CD4-positive, alpha-beta memory T cell (primary cell): ENCODE data around the gene RAC3. TPM values are rescaled to one million over a fixed set of nuclear protein-coding genes. Genes with fewer than 3 reads are reported as not detected.

Source experiments
- CTCF ChIA-PET: fragments of 350-600 bp; sonication (Branson Sonifier 250); formaldehyde crosslinking; loops from one replicate; lab custom pipeline; 2021; ENCODE audit warnings: inconsistent platforms; ENCODE audit not compliant: partially characterized antibody; lab: Charles Lee
- POLR2A ChIA-PET: fragments of 350-600 bp; sonication (Branson Sonifier 250); formaldehyde crosslinking; loops from one replicate; lab custom pipeline; 2021; ENCODE audit not compliant: partially characterized antibody; lab: Charles Lee
- DNase-seq, 5 donors: peaks; one replicate each; pipeline versions ENCODE4 v3.0.0 to v3.0.0-alpha.2; 2020 to 2022; ENCODE audit warnings: mixed read lengths in 1 of 5
- H3K27ac ChIP-seq: one replicate; pipeline ENCODE4 v1.7.0; 2013; ENCODE audit warnings: low read depth, low read length
- H3K27me3 ChIP-seq: 2 replicates; pipeline ENCODE4 v1.7.0; 2013; ENCODE audit warnings: mild to moderate bottlenecking, low read length, moderate library complexity; ENCODE audit not compliant: insufficient read depth
- H3K36me3 ChIP-seq: 2 replicates; pipeline ENCODE4 v1.7.0; 2013; ENCODE audit warnings: mild to moderate bottlenecking, low read length, moderate library complexity; ENCODE audit not compliant: insufficient read depth
- H3K4me1 ChIP-seq: 2 replicates; pipeline ENCODE4 v1.7.0; 2013; ENCODE audit warnings: mild to moderate bottlenecking, low read length, moderate library complexity; ENCODE audit not compliant: insufficient read depth
- H3K4me3 ChIP-seq, 2 donors: one replicate each; pipeline ENCODE4 v1.7.0; 2013; ENCODE audit warnings: low read length in 2 of 2, mild to moderate bottlenecking in 1 of 2
- H3K9me3 ChIP-seq, 2 donors: one replicate each; pipeline ENCODE4 v1.7.0; 2013; ENCODE audit warnings: low read length in 2 of 2, control low read depth in 1 of 2; ENCODE audit not compliant: control insufficient read depth in 1 of 2
- H3K27ac Mint-ChIP-seq, 7 donors: one replicate each; pipeline ENCODE4 v1.8.0; 2020 to 2021; ENCODE audit warnings: mixed read lengths in 7 of 7, mild to moderate bottlenecking in 6 of 7, inconsistent platforms in 3 of 7, moderate library complexity in 3 of 7
- H3K27me3 Mint-ChIP-seq, 2 donors: one replicate each; pipeline ENCODE4 v1.8.0; 2020 to 2021; ENCODE audit warnings: mixed read lengths in 2 of 2
- H3K36me3 Mint-ChIP-seq, 2 donors: one replicate each; pipeline ENCODE4 v1.8.0; 2020 to 2021; ENCODE audit warnings: mixed read lengths in 2 of 2, inconsistent platforms in 1 of 2, mild to moderate bottlenecking in 1 of 2
- H3K4me1 Mint-ChIP-seq, 4 donors: one replicate each; pipeline ENCODE4 v1.8.0; 2020 to 2021; ENCODE audit warnings: mixed read lengths in 4 of 4, mild to moderate bottlenecking in 1 of 4
- H3K4me3 Mint-ChIP-seq, 8 donors: one replicate each; pipeline ENCODE4 v1.8.0; 2020 to 2021; ENCODE audit warnings: mixed read lengths in 8 of 8, mild to moderate bottlenecking in 7 of 8, moderate library complexity in 6 of 8, inconsistent platforms in 3 of 8
- H3K9me3 Mint-ChIP-seq, 8 donors: one replicate each; pipeline ENCODE4 v1.8.0; 2020 to 2021; ENCODE audit warnings: mixed read lengths in 8 of 8, mild to moderate bottlenecking in 5 of 8, inconsistent platforms in 3 of 8, moderate library complexity in 1 of 8
- intact Hi-C: fragments of 100-400 bp; cut with micrococcal nuclease; formaldehyde crosslinking; loops from one replicate; pipeline ENCODE4 v1.15.1; 2023
- polyA plus RNA-seq, 2 donors: library from polyadenylated mRNA; unstranded; fragments of 300-500 nt; fragmentation: Illumina TruSeq; gene quantifications; one replicate each; pipeline ENCODE4 v1.2.3, GENCODE V29; 2021
- total RNA-seq, 2 experiments: library from RNA; stranded (reverse); gene quantifications; one replicate each; pipeline ENCODE4 v1.2.3, GENCODE V29; 2021

RAC3 gene
- total and polyA plus RNA-seq, 4 experiments from 2014 or later: 0.44 to 2.3 (median 0.86) TPM; not detected in 1

DNA sequence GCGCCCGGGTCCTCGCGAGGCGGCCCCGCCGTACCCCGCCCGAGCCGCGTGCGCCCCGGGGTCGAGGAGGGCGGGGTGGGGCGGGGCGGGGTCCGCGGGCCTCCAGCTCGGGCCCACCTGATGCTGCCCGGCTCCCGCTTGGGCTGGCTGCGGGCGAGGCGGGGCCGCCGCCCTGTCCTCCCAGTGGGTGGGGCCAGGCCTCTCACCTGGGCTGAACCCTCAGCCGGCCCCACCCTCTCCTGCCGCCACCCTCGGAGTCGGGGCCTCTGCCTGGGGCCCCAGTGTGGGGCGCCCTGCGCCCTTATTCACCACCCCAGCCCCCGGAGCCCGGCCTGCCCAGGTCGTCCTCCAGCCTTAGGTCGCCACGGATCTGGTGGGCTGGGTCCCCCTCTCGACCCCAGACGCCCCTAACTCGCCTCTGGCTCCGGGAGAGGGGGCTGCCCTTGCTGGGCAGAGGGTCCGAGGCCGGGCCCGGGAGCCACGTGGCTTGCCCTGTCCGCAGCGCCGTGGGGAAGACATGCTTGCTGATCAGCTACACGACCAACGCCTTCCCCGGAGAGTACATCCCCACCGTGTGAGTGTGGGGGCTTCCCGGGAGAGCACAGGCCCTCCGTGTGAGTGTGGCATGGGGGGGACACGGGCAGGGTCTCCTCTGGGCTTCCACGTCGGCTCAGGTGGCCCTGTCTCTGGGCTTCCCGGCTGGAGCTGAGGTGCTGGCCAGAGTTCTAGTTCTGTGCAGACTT is 578 bp downstream of the RAC3 start:
- Histone ChIP-seq H3K4me1 (peaks cover 25% of the 10 kb centered on the region), H3K36me3 (no peaks in the 10 kb centered on the region), H3K27ac (no peak overlapping the region), H3K4me3 (no peak overlapping the region), H3K27me3 (no peaks in the 10 kb centered on the region), H3K9me3 (no peaks in the 10 kb centered on the region)
- peak in 2 of 5 donors; percentile 24 to 28 for DNase-seq
- ChIA-PET POLR2A (interaction anchor here (1.9 to 3.2 kb wide), 5 partner anchors 10 to 169 kb away, joined by 4 to 28 read pairs (median 11); partner anchors contain the start of genes CENPX and DUS1L), CTCF (interaction anchor here (1.0 to 4.1 kb wide), 3 partner anchors 72 to 133 kb away, joined by 3 to 70 read pairs (median 4); no protein-coding TSS in a partner anchor)
- H3K4me1 Mint-ChIP-seq: peaks cover 5 to 25% (median 11%) of the 10 kb centered on the region in 4 donors
- H3K9me3 Mint-ChIP-seq: no peaks in the 10 kb centered on the region
- H3K4me3 Mint-ChIP-seq: peak overlapping the region in 6 of 8 donors; percentile 6 to 73 (median 29)
- H3K27me3 Mint-ChIP-seq: no peaks in the 10 kb centered on the region
- intact Hi-C loops: loop anchor here (2.0 to 10.0 kb wide), 3 partner anchors 203 to 519 kb away; partner anchors contain the start of genes HEXD and OGFOD3
- H3K27ac Mint-ChIP-seq: peak overlapping the region in 1 of 7 donors; percentile 66
- H3K36me3 Mint-ChIP-seq: peaks cover 0 to 5% of the 10 kb centered on the region in 2 donors

DNA sequence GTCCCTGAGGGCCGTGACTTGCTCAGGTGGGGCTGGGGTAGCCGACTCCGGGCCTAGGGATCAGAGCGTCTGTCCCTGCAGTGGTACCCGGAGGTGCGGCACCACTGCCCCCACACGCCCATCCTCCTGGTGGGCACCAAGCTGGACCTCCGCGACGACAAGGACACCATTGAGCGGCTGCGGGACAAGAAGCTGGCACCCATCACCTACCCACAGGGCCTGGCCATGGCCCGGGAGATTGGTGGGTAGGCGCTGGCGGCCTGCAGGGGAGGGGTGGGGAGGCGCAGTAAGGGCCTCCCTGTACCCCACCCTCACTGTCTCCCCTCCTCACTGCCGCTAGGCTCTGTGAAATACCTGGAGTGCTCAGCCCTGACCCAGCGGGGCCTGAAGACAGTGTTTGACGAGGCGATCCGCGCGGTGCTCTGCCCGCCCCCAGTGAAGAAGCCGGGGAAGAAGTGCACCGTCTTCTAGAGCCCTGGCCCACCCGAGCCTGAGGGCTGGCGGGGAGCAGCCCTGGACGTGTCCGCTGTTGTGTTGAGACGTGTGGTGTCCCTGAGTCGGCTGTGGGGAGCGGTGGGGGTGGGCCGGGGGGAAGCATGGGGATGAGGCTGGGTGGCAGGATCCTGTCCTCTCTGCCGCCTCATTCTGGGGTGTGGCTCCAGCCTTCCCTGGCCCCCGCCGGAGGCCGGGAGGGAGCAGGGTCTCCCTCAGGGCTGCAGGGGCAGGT is 2.0 kb downstream of the RAC3 start:
- Histone ChIP-seq H3K27ac (no peak overlapping the region), H3K4me3 (no peak overlapping the region), H3K9me3 (no peaks in the 10 kb centered on the region), H3K4me1 (peaks cover 30% of the 10 kb centered on the region), H3K27me3 (no peaks in the 10 kb centered on the region), H3K36me3 (no peaks in the 10 kb centered on the region)
- Mint-ChIP-seq H3K27ac (no peak overlapping the region), H3K9me3 (no peaks in the 10 kb centered on the region), H3K4me1 (peaks cover 12 to 31% (median 18%) of the 10 kb centered on the region in 4 donors), H3K27me3 (no peaks in the 10 kb centered on the region), H3K36me3 (peaks cover 0 to 6% of the 10 kb centered on the region in 2 donors), H3K4me3 (peak overlapping the region in 2 of 8 donors; percentile 22 to 60)
- POLR2A ChIA-PET: interaction anchor here (0.9 kb wide), 1 partner anchor 11 kb away, joined by 3 read pairs; the partner anchor contains the start of genes CENPX and LRRC45
- DNase-seq: no peak
- CTCF ChIA-PET: interaction anchor here (1.1 kb wide), 1 partner anchor 73 kb away, joined by 4 read pairs; no protein-coding TSS in a partner anchor
- intact Hi-C loops: loop anchor here (10.0 kb wide), 2 partner anchors 201 to 381 kb away; partner anchors contain the start of genes HEXD and OGFOD3

DNA sequence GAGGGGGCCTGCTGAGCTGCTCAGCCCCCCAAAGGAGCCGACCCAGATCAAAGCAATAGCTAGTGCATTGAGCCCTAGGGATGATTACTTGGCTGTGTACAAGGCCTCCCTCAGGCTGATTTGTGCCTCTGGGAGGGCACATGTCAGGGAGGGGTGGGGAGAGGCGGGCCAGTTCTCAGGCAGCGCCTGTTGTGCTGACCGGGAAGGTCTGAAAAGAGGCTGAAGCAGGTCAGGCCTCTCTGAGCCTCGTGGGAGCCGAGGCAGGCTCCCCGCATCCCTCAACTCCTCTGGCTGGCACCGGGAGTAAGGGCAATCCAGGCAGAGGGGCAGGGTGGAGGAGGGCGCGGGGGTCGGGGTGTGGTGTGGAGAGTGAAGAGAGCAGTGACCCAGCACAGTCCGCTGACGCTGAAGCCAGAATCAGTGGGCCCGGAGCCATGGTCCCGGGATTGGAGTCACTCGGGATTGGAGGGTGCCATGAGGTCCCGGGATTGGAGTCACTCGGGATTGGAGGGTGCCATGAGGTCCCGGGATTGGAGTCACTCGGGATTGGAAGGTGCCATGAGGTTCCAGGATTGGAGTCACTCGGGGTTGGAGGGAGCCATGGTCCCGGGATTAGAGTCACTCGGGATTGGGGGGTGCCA is 3.0 kb downstream of the RAC3 start:
- Mint-ChIP-seq H3K4me1 (peaks cover 15 to 38% (median 23%) of the 10 kb centered on the region in 4 donors), H3K27me3 (no peaks in the 10 kb centered on the region), H3K36me3 (peaks cover 0 to 6% of the 10 kb centered on the region in 2 donors), H3K27ac (peak overlapping the region in 1 of 7 donors; percentile 73), H3K9me3 (no peaks in the 10 kb centered on the region), H3K4me3 (peak overlapping the region in 3 of 8 donors; percentile 67 to 80 (median 68))
- H3K36me3 ChIP-seq: no peaks in the 10 kb centered on the region
- no peak overlapping the region for H3K27ac ChIP-seq
- no peak for DNase-seq
- peaks cover 30% of the 10 kb centered on the region for H3K4me1 ChIP-seq
- no peaks in the 10 kb centered on the region for H3K9me3 ChIP-seq
- ChIA-PET CTCF (interaction anchor here (1.1 to 1.4 kb wide), 3 partner anchors 9 to 14 kb away, joined by 3 to 6 read pairs (median 4); partner anchors contain the start of genes CENPX and LRRC45), POLR2A (interaction anchor here (0.7 kb wide), 1 partner anchor 12 kb away, joined by 3 read pairs; the partner anchor contains the start of genes CENPX and LRRC45)
- H3K4me3 ChIP-seq: no peak overlapping the region
- intact Hi-C loops: loop anchor here (5.0 to 10.0 kb wide), 3 partner anchors 72 to 380 kb away; partner anchors contain the start of genes HEXD, NOTUM and OGFOD3
- no peaks in the 10 kb centered on the region for H3K27me3 ChIP-seq

DNA sequence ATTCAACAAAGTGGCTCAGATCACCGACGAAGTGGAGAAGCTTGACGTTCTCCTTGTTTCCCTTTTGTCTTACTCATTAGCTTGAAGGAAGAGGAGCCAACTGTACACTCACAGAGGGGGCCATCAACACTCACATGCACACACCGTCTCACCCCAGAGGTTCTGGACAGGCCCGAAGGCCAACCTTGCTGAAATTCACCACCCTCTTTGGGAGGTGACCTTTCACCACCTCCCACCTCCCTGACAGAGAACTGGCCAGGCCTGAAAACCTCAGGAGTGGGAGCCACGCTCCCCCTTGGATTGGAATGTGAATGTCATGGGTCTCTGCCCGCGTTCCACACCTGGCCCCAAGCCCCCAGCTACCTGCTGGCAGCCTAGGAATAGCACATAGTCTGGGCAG is 4.0 kb downstream of the RAC3 start:
- Mint-ChIP-seq H3K4me3 (peak overlapping the region; percentile 48 to 80 (median 68)), H3K9me3 (no peaks in the 10 kb centered on the region), H3K27ac (peak overlapping the region in 6 of 7 donors; percentile 29 to 90 (median 62)), H3K4me1 (peaks cover 13 to 36% (median 19%) of the 10 kb centered on the region in 4 donors), H3K36me3 (peaks cover 0 to 6% of the 10 kb centered on the region in 2 donors), H3K27me3 (no peaks in the 10 kb centered on the region)
- ChIA-PET POLR2A (interaction anchor here (1.7 to 1.8 kb wide), 2 partner anchors 15 to 25 kb away, joined by 5 to 6 read pairs; no protein-coding TSS in a partner anchor), CTCF (interaction anchor here (0.8 to 1.4 kb wide), 3 partner anchors 8 to 71 kb away, joined by 3 to 4 read pairs (median 3); partner anchors contain the start of genes CENPX and LRRC45)
- Histone ChIP-seq H3K36me3 (no peaks in the 10 kb centered on the region), H3K9me3 (no peaks in the 10 kb centered on the region), H3K4me3 (no peak overlapping the region), H3K27me3 (no peaks in the 10 kb centered on the region), H3K4me1 (peaks cover 23% of the 10 kb centered on the region), H3K27ac (no peak overlapping the region)
- DNase-seq: no peak
- intact Hi-C loops: loop anchor here (5.0 to 10.0 kb wide), 3 partner anchors 73 to 379 kb away; partner anchors contain the start of genes HEXD, NOTUM and OGFOD3

DNA sequence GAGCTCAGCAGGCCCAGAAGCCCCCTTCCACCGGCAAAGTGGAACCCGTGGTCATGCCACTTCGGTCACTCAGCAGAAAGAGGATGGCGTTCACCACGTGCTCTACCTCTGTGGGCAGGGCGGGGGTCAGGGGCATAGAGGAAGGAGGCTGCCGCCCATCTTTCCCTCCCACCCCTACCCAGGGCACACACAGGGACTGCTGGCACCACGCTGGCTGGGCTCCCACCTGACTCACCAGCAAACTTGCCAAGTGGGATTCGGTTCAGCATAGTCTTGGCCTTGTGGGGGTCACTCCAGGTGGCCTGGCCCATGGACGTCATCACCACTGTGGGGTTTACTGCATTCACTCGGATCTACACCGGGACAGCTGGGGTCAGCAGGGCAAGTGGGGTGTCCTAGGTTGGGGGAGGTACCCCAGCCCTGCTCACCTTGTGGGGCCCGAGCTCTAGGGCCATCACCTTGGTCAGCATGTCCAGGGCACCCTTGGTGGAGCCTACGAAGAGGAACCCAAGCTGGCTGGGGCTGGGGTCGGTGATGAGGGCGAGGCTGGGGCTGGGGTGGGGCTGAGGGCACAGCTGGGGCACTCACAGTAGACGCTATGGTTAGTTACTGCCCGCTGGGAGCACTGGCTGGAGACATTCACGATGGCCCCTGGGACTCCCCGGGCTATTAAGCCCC is 4.6 kb downstream of the RAC3 start:
- Mint-ChIP-seq H3K9me3 (no peaks in the 10 kb centered on the region), H3K27me3 (no peaks in the 10 kb centered on the region), H3K27ac (peak overlapping the region in 3 of 7 donors; percentile 29 to 66 (median 41)), H3K4me1 (peaks cover 13 to 36% (median 18%) of the 10 kb centered on the region in 4 donors), H3K4me3 (peak overlapping the region in 7 of 8 donors; percentile 32 to 91 (median 69)), H3K36me3 (peaks cover 0 to 6% of the 10 kb centered on the region in 2 donors)
- no peak for DNase-seq
- H3K27ac ChIP-seq: peak overlapping the region; percentile 57
- H3K4me3 ChIP-seq: peak overlapping the region; percentile 42 to 80
- POLR2A ChIA-PET: interaction anchor here (0.8 to 2.7 kb wide), 6 partner anchors 14 to 91 kb away, joined by 3 to 21 read pairs (median 9); partner anchors contain the start of genes CENPX, DUS1L and LRRC45
- H3K36me3 ChIP-seq: no peaks in the 10 kb centered on the region
- intact Hi-C loops: loop anchor here (2.0 to 10.0 kb wide), 4 partner anchors 29 to 379 kb away; partner anchors contain the start of genes DUS1L, HEXD, NOTUM and OGFOD3
- no peaks in the 10 kb centered on the region for H3K27me3 ChIP-seq
- H3K4me1 ChIP-seq: peaks cover 23% of the 10 kb centered on the region
- no peaks in the 10 kb centered on the region for H3K9me3 ChIP-seq
- CTCF ChIA-PET: interaction anchor here (1.0 to 1.4 kb wide), 2 partner anchors 8 to 90 kb away, joined by 3 read pairs; no protein-coding TSS in a partner anchor
